GM13977 (cell line): ENCODE results near the gene TCF12.

Experiments
- DNase-seq: peaks from one replicate; pipeline ENCODE4 v3.0.0; 2012; ENCODE audit warnings: low spot score
- in situ Hi-C: fragments of 300-500 bp; cut with MboI; formaldehyde crosslinking; loops from one replicate; pipeline ENCODE4 v1.12.0; 2022; ENCODE audit warnings: low sequenced_read_pairs, low pct_unique_long_range_greater_than_20kb, mixed read lengths, inconsistent platforms; ENCODE audit not compliant: unreplicated experiment
- TF ChIP-seq, protein P1 (sequence below): IDR thresholded peaks from 2 replicates; pipeline ENCODE4 v1.5.1; 2012; ENCODE audit warnings: mild to moderate bottlenecking, control low read depth; ENCODE audit not compliant: insufficient read depth; ENCODE audit errors: extremely low read depth, missing control alignments

Gene TCF12

DNA sequence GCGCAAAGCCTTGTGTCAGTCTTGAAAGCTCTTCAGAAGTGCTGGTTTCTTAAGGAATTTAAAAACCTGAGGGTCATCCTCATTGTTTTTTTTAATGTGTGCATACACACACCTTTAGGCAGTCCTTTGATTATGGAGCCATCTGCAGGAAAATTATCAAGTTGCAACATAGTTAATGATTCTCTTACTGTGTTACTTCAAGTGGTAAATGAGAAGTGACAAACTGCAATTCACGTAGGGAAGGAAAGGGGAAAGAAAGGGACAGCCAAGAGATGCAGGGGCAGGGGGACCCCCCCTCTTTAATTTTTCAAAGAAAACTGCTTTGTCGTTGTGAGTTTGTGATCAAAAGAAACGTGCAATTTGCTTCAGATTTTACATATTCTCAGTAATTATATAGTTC, 295.4 kb downstream of the TCF12 start:
- DNase-seq = peak; percentile 4
- in situ Hi-C loops = no loop called here
- TF ChIP-seq, protein P1, sequence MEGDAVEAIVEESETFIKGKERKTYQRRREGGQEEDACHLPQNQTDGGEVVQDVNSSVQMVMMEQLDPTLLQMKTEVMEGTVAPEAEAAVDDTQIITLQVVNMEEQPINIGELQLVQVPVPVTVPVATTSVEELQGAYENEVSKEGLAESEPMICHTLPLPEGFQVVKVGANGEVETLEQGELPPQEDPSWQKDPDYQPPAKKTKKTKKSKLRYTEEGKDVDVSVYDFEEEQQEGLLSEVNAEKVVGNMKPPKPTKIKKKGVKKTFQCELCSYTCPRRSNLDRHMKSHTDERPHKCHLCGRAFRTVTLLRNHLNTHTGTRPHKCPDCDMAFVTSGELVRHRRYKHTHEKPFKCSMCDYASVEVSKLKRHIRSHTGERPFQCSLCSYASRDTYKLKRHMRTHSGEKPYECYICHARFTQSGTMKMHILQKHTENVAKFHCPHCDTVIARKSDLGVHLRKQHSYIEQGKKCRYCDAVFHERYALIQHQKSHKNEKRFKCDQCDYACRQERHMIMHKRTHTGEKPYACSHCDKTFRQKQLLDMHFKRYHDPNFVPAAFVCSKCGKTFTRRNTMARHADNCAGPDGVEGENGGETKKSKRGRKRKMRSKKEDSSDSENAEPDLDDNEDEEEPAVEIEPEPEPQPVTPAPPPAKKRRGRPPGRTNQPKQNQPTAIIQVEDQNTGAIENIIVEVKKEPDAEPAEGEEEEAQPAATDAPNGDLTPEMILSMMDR = peak; percentile 42

- TF ChIP-seq, protein P1 = no peak
- DNase-seq = no peak
- in situ Hi-C loops = no loop called here
These were observed 296.9 kb downstream of the TCF12 start for GRCh38 chr15:57215326-57215725.

DNA sequence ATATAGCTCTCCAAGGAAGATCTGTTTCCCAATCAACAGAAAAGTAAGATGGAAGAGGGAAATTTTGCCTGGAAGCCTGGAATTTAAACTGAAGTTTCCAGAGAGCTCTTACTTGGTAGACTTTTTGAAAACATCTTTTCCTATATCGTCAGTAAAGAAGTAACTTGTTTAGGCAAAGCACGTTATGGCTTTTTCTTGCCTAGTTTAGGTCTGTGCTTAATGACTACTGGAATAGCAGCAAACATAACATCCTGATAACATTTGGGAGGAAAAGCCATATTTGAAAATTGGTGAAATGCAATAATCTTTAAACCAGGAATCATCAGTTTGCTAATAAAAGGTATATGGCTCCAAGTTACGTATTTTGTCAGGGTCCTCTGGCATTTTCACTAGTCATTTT, 297.4 kb downstream of the TCF12 start:
- TF ChIP-seq, protein P1 = no peak
- in situ Hi-C loops = no loop called here
- no peak for DNase-seq

GRCh38 chr15:57216288-57216687, 297.8 kb downstream of the TCF12 start:
- in situ Hi-C loops = no loop called here
- TF ChIP-seq, protein P1 = no peak
- no peak for DNase-seq

DNA sequence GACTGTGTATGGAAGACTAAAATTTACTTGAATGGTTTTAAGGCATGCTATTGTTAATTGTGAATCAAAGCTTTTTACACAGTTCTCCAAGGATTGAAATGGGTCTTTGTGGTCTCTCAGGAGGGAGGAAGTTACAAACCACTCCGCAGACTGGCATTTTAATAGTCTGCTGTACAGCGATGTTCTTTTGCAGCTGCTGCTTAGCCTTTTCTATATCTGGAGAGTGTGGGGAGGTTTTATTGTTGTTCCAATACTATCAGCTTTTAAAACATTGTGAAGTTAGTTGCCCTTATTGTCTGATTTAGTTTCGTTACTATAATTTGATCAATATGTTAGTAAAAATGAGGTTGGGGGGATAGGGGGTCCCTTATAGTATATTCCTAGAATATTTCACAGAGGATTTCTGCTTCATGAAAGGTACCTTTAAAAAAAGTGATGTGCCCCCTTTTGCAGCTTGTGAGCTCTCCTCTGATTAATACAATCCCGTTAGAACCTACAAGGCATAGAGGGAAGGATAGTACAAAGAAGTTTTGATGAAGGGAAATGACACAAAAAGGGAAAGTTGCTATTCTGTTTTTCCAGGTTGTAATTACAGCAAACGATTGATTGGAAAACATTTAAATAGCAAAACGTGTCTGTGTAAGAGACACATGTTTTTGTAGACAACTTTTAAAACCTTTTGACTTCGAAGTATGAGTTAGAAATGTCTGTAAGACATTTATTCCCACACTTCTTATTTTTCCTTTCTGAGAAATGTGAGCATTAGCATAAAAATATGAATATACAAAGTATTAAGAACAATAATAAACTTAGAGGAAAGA, 299.5 kb downstream of the TCF12 start:
- TF ChIP-seq, protein P1 = no peak
- DNase-seq = no peak
- in situ Hi-C loops = no loop called here

GRCh38 chr15:57218826-57219576, 300.6 kb downstream of the TCF12 start:
- DNase-seq = no peak
- in situ Hi-C loops = no loop called here
- TF ChIP-seq, protein P1 = no peak
